Measurements from ENCODE around the gene CFAP97D1. TPM values are rescaled to one million over a fixed set of nuclear protein-coding genes. Genes with fewer than 3 reads are reported as not detected.

CFAP97D1 gene
- total and polyA plus RNA-seq, 10 of the 15 experiments (the other 5 are each of a cell fraction or from before 2014, with no cell fraction given), result 0.13 TPM; not detected in 9

GRCh38 chr17:43768382-43768781 is 11.9 kb upstream of the CFAP97D1 start:
- intact Hi-C loops (cut with micrococcal nuclease; ENCODE audit: unreplicated experiment), result no loop called here
- no peak overlapping the region for H3K9ac ChIP-seq (ENCODE audit: control insufficient read depth, insufficient read depth, low read length)
- in situ Hi-C loops (cut with MboI), result no loop called here
- ChIA-PET POLR2A (no interaction called here), RAD21 (ENCODE audit: unreplicated experiment) (interaction anchor here (3.8 kb wide), 1 partner anchor 74 kb away, joined by 14 read pairs; no protein-coding TSS in a partner anchor), CTCF (interaction anchor here (1.5 to 14.6 kb wide), 4 partner anchors 12 to 222 kb away, joined by 3 to 515 read pairs (median 4); partner anchors contain the start of genes CFAP97D1 and ETV4), SMC1A (ENCODE audit: uncharacterized antibody, unreplicated experiment) (interaction anchor here (3.9 kb wide), 1 partner anchor 74 kb away, joined by 40 read pairs; no protein-coding TSS in a partner anchor)
- no peak overlapping the region for H3K27ac ChIP-seq (ENCODE audit: control insufficient read depth, insufficient read depth)
- BruUV-seq (replicated peaks), result no TSS peak
- no peaks in the 10 kb centered on the region for H3K79me2 ChIP-seq (ENCODE audit: control insufficient read depth, insufficient read depth, low read length)
- no peak for DNase-seq (ENCODE audit: low read depth, low spot score)
- TF ChIP-seq IRF3 (IDR thresholded peaks at IDR 0.05) (no peak), YY1 (IDR thresholded peaks at IDR 0.05; ENCODE audit: low read depth, low read length) (no peak), SRF (IDR thresholded peaks at IDR 0.05; ENCODE audit: low read depth in 2 of 2, low read length in 2 of 2) (peak in 1 of 2 experiments; percentile 45; a peak in 1 of 4 replicates), BHLHE40 (IDR thresholded peaks at IDR 0.05; ENCODE audit: borderline replicate concordance in 1 of 2, low read depth in 2 of 2, low read length in 1 of 2) (peak; percentile 22 to 59; a peak in 1 of 4 replicates), EED (IDR thresholded peaks at IDR 0.05; ENCODE audit: low read depth) (0 out of 2 replicates have a peak, but pooled peaks have one; percentile 17), CEBPB (IDR thresholded peaks at IDR 0.05; ENCODE audit: borderline replicate concordance in 1 of 2, low read depth in 2 of 2, low read length in 2 of 2) (no peak), EZH2 (IDR thresholded peaks at IDR 0.05; ENCODE audit: borderline replicate concordance, control insufficient read depth, low read depth, low read length) (no peak), SIX5 (IDR thresholded peaks at IDR 0.05; ENCODE audit: low read depth, low read length, severe bottlenecking) (no peak), POLR2AphosphoS5 (IDR thresholded peaks at IDR 0.05; ENCODE audit: low read length) (no peak), ZBTB11 (CRISPR knock-in tag; IDR thresholded peaks at IDR 0.05) (no peak), SMC3 (IDR thresholded peaks at IDR 0.05; ENCODE audit: borderline replicate concordance, low read length) (no peak), IRF5 (IDR thresholded peaks at IDR 0.05; ENCODE audit: borderline replicate concordance) (no peak), SPI1 (IDR thresholded peaks at IDR 0.05; ENCODE audit: borderline replicate concordance, insufficient read depth, low read depth, low read length) (peak; percentile 52), FOXM1 (IDR thresholded peaks at IDR 0.05; ENCODE audit: low read depth, low read length) (no peak), YBX1 (IDR thresholded peaks at IDR 0.05) (no peak), ETV6 (conservative IDR thresholded peaks at IDR 0.05 in 1 of 2, IDR thresholded peaks at IDR 0.05 in 1 of 2; ENCODE audit: borderline replicate concordance in 1 of 2, low read depth in 1 of 2) (no peak)
- ATAC-seq, result peak; percentile 73
- WGBS (ENCODE audit: insufficient coverage, insufficient replicate concordance, low lambda C conversion rate, missing lambda C conversion rate), result 18% methylated on average over 9 of the region's 9 CpGs
- H2AFZ ChIP-seq (ENCODE audit: control insufficient read depth, low read depth, low read length), result 0 out of 2 replicates have a peak overlapping the region, but pooled peaks have one; percentile 8
- FAIRE-seq, result no peak
- H3K4me2 ChIP-seq (ENCODE audit: control insufficient read depth, insufficient read depth), result peak overlapping the region; percentile 54; the same call in 1 of the 2 replicates
- no peaks in the 10 kb centered on the region; a peak in 1 of 4 replicates for H3K27me3 ChIP-seq (replicated peaks in 1 of 2; ENCODE audit: control insufficient read depth in 2 of 2, insufficient read depth in 2 of 2, low read length in 1 of 2)
- no peaks in the 10 kb centered on the region; a peak in 1 of 4 replicates for H3K36me3 ChIP-seq (ENCODE audit: control insufficient read depth in 2 of 2, insufficient read depth in 2 of 2, low read length in 1 of 2)
- no peak overlapping the region for H3K4me3 ChIP-seq
- H3K9me3 ChIP-seq (replicated peaks; ENCODE audit: control insufficient read depth, insufficient read depth, low read length), result no peaks in the 10 kb centered on the region
- H3K4me1 ChIP-seq (ENCODE audit: control insufficient read depth, insufficient read depth, low read length), result peaks cover 7% of the 10 kb centered on the region
- no peaks in the 10 kb centered on the region for H4K20me1 ChIP-seq (ENCODE audit: control insufficient read depth, insufficient read depth)

Data from GM12878 (cell line).